Sigmoid colon (tissue), 4 donors: ENCODE measurements around the gene FTCDNL1.

Experiments
- CTCF ChIP-seq, 4 experiments: fragments of 450-650 bp in 3 of 4; fragments of 200-600 bp in 1 of 4; IDR thresholded peaks; one replicate each; pipeline ENCODE4 v1.5.1; 2016 to 2019; ENCODE audit warnings: antibody characterized with exemption in 4 of 4, mild to moderate bottlenecking in 3 of 4, moderate library complexity in 2 of 4
- EP300 ChIP-seq, 4 donors: sonication (generic); formaldehyde crosslinking; IDR thresholded peaks; one replicate each; pipeline ENCODE4 v1.6.1; 2017; ENCODE audit warnings: antibody characterized with exemption in 4 of 4
- POLR2A ChIP-seq, 2 donors: fragments of 450-650 bp; IDR thresholded peaks; one replicate each; pipeline ENCODE4 v1.6.1; 2016; ENCODE audit warnings: antibody characterized with exemption in 2 of 2, mild to moderate bottlenecking in 2 of 2, moderate library complexity in 2 of 2
- POLR2AphosphoS5 ChIP-seq, 4 donors: sonication (generic); formaldehyde crosslinking; IDR thresholded peaks; one replicate each; pipeline ENCODE4 v1.6.1; 2017; ENCODE audit warnings: antibody characterized with exemption in 4 of 4

- TF ChIP-seq CTCF (IDR thresholded peaks at IDR 0.05) = no peak
- TF ChIP-seq POLR2A (IDR thresholded peaks at IDR 0.05) = no peak
- TF ChIP-seq EP300 (IDR thresholded peaks at IDR 0.05) = no peak
- no peak for TF ChIP-seq POLR2AphosphoS5 (IDR thresholded peaks at IDR 0.05)
Observed at GRCh38 chr2:199896617-199897016, 45.6 kb upstream of the FTCDNL1 start.
